Neuronal stem cell (in vitro differentiated cells): ENCODE results near the gene GRIFIN.
A peak's percentile ranks its signal among the peaks of the same experiment; 100 is the strongest.

ENCODE experiments used
- DNase-seq: peaks from one replicate; pipeline ENCODE4 v3.0.0-alpha.2; 2013; ENCODE audit warnings: low spot score
- H2AFZ ChIP-seq: one replicate; pipeline ENCODE4 v1.6.1; 2013; ENCODE audit warnings: mild to moderate bottlenecking, low read length, inconsistent platforms
- H2AK5ac ChIP-seq: 2 replicates; pipeline ENCODE4 v1.6.1; 2013; ENCODE audit warnings: low read depth, mild to moderate bottlenecking, inconsistent platforms, low read length, moderate library complexity, mixed read lengths
- H2BK120ac ChIP-seq: 2 replicates; pipeline ENCODE4 v1.6.1; 2013; ENCODE audit warnings: low read depth, mild to moderate bottlenecking, inconsistent platforms, low read length, moderate library complexity, mixed read lengths
- H2BK12ac ChIP-seq: one replicate; pipeline ENCODE4 v1.6.1; 2013; ENCODE audit warnings: low read length, inconsistent platforms
- H2BK15ac ChIP-seq: 2 replicates; pipeline ENCODE4 v1.6.1; 2013; ENCODE audit warnings: mild to moderate bottlenecking, low read length, inconsistent platforms, mixed read lengths
- H2BK5ac ChIP-seq: one replicate; pipeline ENCODE4 v1.6.1; 2013; ENCODE audit warnings: inconsistent platforms, mild to moderate bottlenecking, low read length, moderate library complexity
- H3K14ac ChIP-seq: one replicate; pipeline ENCODE4 v1.6.1; 2013; ENCODE audit warnings: low read length, inconsistent platforms
- H3K18ac ChIP-seq: 2 replicates; pipeline ENCODE4 v1.6.1; 2013; ENCODE audit warnings: low read length, inconsistent platforms
- H3K23ac ChIP-seq: 2 replicates; pipeline ENCODE4 v1.6.1; 2013; ENCODE audit warnings: low read depth, mild to moderate bottlenecking, mixed read lengths, low read length, inconsistent platforms; ENCODE audit not compliant: poor library complexity
- H3K27ac ChIP-seq: replicated peaks from 3 replicates; pipeline ENCODE4 v1.5.1; 2013; ENCODE audit warnings: low read length, inconsistent platforms
- H3K27me3 ChIP-seq, 3 experiments: 2 replicates each; pipeline ENCODE4 v1.6.1; 2013; ENCODE audit warnings: low read length in 3 of 3, mild to moderate bottlenecking in 2 of 3, inconsistent platforms in 1 of 3, low read depth in 1 of 3, mixed read lengths in 1 of 3, moderate library complexity in 1 of 3; ENCODE audit not compliant: control insufficient read depth in 3 of 3, insufficient read depth in 3 of 3
- H3K36me3 ChIP-seq, 2 donors: replicated peaks in 1 of 2; 2 replicates each; pipeline ENCODE4 v1.6.1; 2013; ENCODE audit warnings: low read length in 2 of 2; ENCODE audit not compliant: control insufficient read depth in 2 of 2, insufficient read depth in 2 of 2
- H3K4ac ChIP-seq: 2 replicates; pipeline ENCODE4 v1.6.1; 2013; ENCODE audit warnings: inconsistent platforms, mild to moderate bottlenecking, low read length, moderate library complexity
- H3K4me1 ChIP-seq, 2 donors: 1 replicate in 1 of 2; 2 replicates in 1 of 2; pipeline ENCODE4 v1.6.1; 2013; ENCODE audit warnings: low read length in 2 of 2, low read depth in 1 of 2; ENCODE audit not compliant: control insufficient read depth in 2 of 2, insufficient read depth in 1 of 2
- H3K4me2 ChIP-seq: one replicate; pipeline ENCODE4 v1.6.1; 2013; ENCODE audit warnings: mild to moderate bottlenecking, low read length, inconsistent platforms; ENCODE audit not compliant: insufficient read depth, poor library complexity, severe bottlenecking
- H3K4me3 ChIP-seq, 2 donors: 2 replicates each; pipeline ENCODE4 v1.5.1; 2013; ENCODE audit warnings: low read length in 2 of 2, mild to moderate bottlenecking in 2 of 2, inconsistent platforms in 1 of 2, moderate library complexity in 1 of 2
- H3K79me1 ChIP-seq: one replicate; pipeline ENCODE4 v1.6.1; 2013; ENCODE audit warnings: low read depth, mild to moderate bottlenecking, inconsistent platforms, low read length, moderate library complexity
- H3K9ac ChIP-seq: one replicate; pipeline ENCODE4 v1.6.1; 2013; ENCODE audit warnings: mild to moderate bottlenecking, low read depth, low read length, inconsistent platforms; ENCODE audit not compliant: poor library complexity
- H3K9me3 ChIP-seq, 2 donors: replicated peaks in 1 of 2; 2 replicates each; pipeline versions ENCODE3 to v1.6.1; 2013; ENCODE audit warnings: low read length in 2 of 2, mild to moderate bottlenecking in 2 of 2, inconsistent platforms in 1 of 2, low read depth in 1 of 2, mixed read lengths in 1 of 2, moderate library complexity in 1 of 2; ENCODE audit not compliant: control insufficient read depth in 2 of 2, insufficient read depth in 1 of 2
- H4K8ac ChIP-seq: one replicate; pipeline ENCODE4 v1.6.1; 2013; ENCODE audit warnings: low read depth, mild to moderate bottlenecking, inconsistent platforms, low read length, moderate library complexity
- H4K91ac ChIP-seq: one replicate; pipeline ENCODE4 v1.6.1; 2013; ENCODE audit warnings: low read length, low read depth, mild to moderate bottlenecking, inconsistent platforms; ENCODE audit not compliant: poor library complexity
- WGBS, 2 donors: extraction: QIAGEN DNeasy Blood & Tissue Kit; methylation state at CpG; one replicate each; pipeline ENCODE4 v1.1.7; 2013; ENCODE audit warnings: missing lambda C conversion rate in 2 of 2, mixed read lengths in 1 of 2; ENCODE audit not compliant: insufficient read length in 2 of 2, insufficient replicate concordance in 1 of 2; ENCODE audit errors: extremely low coverage in 2 of 2; 5-methylcytosine and 5-hydroxymethylcytosine counted together

Gene GRIFIN

DNA sequence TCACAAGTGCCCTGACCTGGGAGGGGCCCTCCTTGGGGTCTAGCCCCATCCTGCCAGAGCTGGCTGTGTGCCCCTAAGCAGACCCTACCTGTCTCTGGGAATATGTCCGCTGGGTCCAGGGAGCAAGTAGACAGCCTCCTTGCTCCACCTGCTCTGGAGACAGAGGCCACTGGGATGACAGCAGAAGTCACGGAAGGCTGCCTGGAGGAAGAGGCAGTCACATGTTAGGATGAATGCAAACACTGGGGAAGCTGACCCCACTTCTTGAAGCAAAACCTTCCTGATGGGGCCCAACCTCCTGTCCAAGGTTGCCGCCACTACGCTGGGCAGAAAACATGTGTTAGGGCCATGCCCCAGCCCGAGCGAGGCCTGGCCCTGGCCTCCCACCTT is 31.7 kb upstream of the GRIFIN start:
- H3K27me3 ChIP-seq: peaks cover 0 to 8% (median 0%) of the 10 kb centered on the region in 3 experiments
- no peaks in the 10 kb centered on the region for H3K79me1 ChIP-seq
- peak overlapping the region; percentile 99 for H2AK5ac ChIP-seq
- H3K4me2 ChIP-seq: no peak overlapping the region
- peak overlapping the region; percentile 75 for H3K14ac ChIP-seq
- no peak for DNase-seq
- peak overlapping the region; percentile 97 for H2BK5ac ChIP-seq
- peak overlapping the region; percentile 100 for H2BK12ac ChIP-seq
- peak overlapping the region; percentile 99 for H2BK120ac ChIP-seq
- H4K8ac ChIP-seq: no peak overlapping the region
- H3K9me3 ChIP-seq: no peaks in the 10 kb centered on the region
- no peaks in the 10 kb centered on the region for H3K36me3 ChIP-seq
- H3K27ac ChIP-seq: peak overlapping the region; percentile 69
- H3K23ac ChIP-seq: peak overlapping the region; percentile 75
- no peak overlapping the region for H3K4me3 ChIP-seq
- peak overlapping the region; percentile 97 for H3K18ac ChIP-seq
- peak overlapping the region; percentile 97 for H3K4ac ChIP-seq
- H4K91ac ChIP-seq: peak overlapping the region; percentile 9
- no CpG with 5 or more reads among the region's 6 CpGs for WGBS, 2 donors
- H2BK15ac ChIP-seq: peak overlapping the region; percentile 99
- peak overlapping the region; percentile 63 for H2AFZ ChIP-seq
- no peak overlapping the region for H3K9ac ChIP-seq
- H3K4me1 ChIP-seq: peaks cover 40 to 43% of the 10 kb centered on the region in 2 donors

DNA sequence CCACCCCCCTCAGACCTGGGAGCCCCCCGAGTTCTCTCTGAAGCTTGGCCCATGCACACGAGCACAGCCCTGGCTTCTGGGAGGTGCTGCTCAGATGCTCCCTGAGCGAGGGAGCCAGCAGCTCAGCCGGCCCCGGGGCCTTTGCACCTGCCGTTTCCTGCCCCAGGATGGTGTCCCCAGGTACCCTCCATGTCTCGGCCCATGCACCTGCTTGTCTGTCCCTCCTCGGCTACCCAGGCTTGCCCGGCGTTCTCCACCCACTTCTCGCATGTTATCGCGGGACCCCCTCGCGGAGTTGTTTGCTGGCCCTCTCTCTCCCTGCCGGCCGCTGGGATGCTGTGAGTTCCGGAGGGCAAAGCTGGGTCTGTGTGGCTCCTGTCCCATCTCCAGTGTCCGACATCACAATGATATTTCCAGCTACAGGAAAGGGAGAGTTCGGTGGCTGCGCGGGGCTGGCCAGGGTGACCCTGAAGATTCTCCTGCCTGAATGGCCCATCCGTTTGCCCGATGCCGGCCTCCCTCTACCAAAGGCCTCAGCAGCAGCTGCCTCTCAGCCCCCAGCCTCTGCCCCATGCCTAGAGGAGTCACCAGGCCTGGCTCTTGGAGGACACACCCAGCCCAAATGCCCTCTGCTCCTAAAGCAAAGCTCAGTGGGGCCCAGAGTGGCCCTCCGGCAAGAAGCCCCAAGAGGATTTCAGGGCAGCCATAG is 31.2 kb upstream of the GRIFIN start:
- Histone ChIP-seq H3K36me3 (no peaks in the 10 kb centered on the region), H3K23ac (peak overlapping the region; percentile 75), H3K14ac (no peak overlapping the region), H3K4me3 (no peak overlapping the region), H3K4me1 (peaks cover 38 to 42% of the 10 kb centered on the region in 2 donors), H4K8ac (no peak overlapping the region), H3K4me2 (no peak overlapping the region), H2BK12ac (peak overlapping the region; percentile 100), H3K27me3 (peaks cover 0 to 2% (median 0%) of the 10 kb centered on the region in 3 experiments), H2BK5ac (peak overlapping the region; percentile 97), H3K79me1 (no peaks in the 10 kb centered on the region), H2BK15ac (peak overlapping the region; percentile 99), H3K9ac (no peak overlapping the region), H3K9me3 (no peaks in the 10 kb centered on the region), H2AK5ac (peak overlapping the region; percentile 99), H4K91ac (peak overlapping the region; percentile 9), H3K18ac (peak overlapping the region; percentile 97), H3K27ac (no peak overlapping the region), H2AFZ (no peak overlapping the region), H3K4ac (no peak overlapping the region), H2BK120ac (peak overlapping the region; percentile 99)
- WGBS, 2 donors: no CpG with 5 or more reads among the region's 26 CpGs
- DNase-seq: no peak

- H3K79me1 ChIP-seq: no peaks in the 10 kb centered on the region
- H2BK15ac ChIP-seq: peak overlapping the region; percentile 100
- H3K9ac ChIP-seq: no peak overlapping the region
- peak overlapping the region; percentile 52 for H3K23ac ChIP-seq
- no peak for DNase-seq
- peak overlapping the region; percentile 92 for H2BK12ac ChIP-seq
- H2AFZ ChIP-seq: no peak overlapping the region
- WGBS, 2 donors: no CpG with 5 or more reads among the region's 14 CpGs
- H2BK120ac ChIP-seq: peak overlapping the region; percentile 94
- no peaks in the 10 kb centered on the region for H3K36me3 ChIP-seq
- H3K4me3 ChIP-seq: no peak overlapping the region
- no peaks in the 10 kb centered on the region for H3K9me3 ChIP-seq
- no peak overlapping the region for H3K4me2 ChIP-seq
- peak overlapping the region; percentile 100 for H2AK5ac ChIP-seq
- no peak overlapping the region for H3K27ac ChIP-seq
- H3K27me3 ChIP-seq: no peaks in the 10 kb centered on the region
- peak overlapping the region; percentile 41 for H3K14ac ChIP-seq
- H3K4me1 ChIP-seq: peaks cover 31 to 38% of the 10 kb centered on the region in 2 donors
- H2BK5ac ChIP-seq: peak overlapping the region; percentile 93
- peak overlapping the region; percentile 93 for H3K18ac ChIP-seq
- no peak overlapping the region for H3K4ac ChIP-seq
- H4K8ac ChIP-seq: no peak overlapping the region
- peak overlapping the region; percentile 81 for H4K91ac ChIP-seq
These were observed 29.2 kb upstream of the GRIFIN start for GRCh38 chr7:2505401-2505800.

DNA sequence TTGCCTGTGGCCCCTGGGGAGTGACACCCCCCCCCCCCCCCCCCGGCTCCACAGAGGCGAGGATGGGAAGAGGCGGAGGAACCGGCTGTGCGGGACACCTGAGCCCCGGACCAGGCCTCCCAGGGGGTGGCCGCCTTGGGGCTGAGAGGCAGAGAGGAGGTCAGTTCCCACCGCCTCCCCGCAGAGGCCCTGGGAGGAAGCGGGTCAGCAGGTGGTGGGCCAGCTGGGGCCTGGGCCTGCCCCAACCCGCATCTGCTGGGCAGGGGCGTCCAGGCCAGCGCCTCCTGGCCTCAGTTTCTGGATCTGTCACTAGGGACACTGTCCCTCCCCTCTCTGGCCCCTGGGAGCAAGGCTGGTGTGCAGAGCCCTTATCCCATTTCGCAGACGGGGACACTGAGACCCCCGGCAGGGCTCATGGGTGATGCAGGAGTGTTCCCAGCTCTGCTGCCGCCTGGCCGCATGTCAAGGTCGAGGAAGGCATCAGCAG is 28.7 kb upstream of the GRIFIN start:
- no peak overlapping the region for H2AFZ ChIP-seq

More for the DNA sequence above, 28.7 kb upstream of the GRIFIN start:
- no peaks in the 10 kb centered on the region for H3K79me1 ChIP-seq
- H3K4me3 ChIP-seq: no peak overlapping the region
- no CpG with 5 or more reads among the region's 19 CpGs for WGBS, 2 donors
- peaks cover 34 to 39% of the 10 kb centered on the region in 2 donors for H3K4me1 ChIP-seq
- no peak overlapping the region for H3K9ac ChIP-seq
- no peaks in the 10 kb centered on the region for H3K9me3 ChIP-seq
- H3K23ac ChIP-seq: peak overlapping the region; percentile 23
- no peak overlapping the region for H4K8ac ChIP-seq
- no peak overlapping the region for H3K4ac ChIP-seq
- H3K18ac ChIP-seq: peak overlapping the region; percentile 93
- H3K27me3 ChIP-seq: no peaks in the 10 kb centered on the region
- peak overlapping the region; percentile 92 for H2BK12ac ChIP-seq
- H3K4me2 ChIP-seq: no peak overlapping the region
- no peak overlapping the region for H3K27ac ChIP-seq
- H3K14ac ChIP-seq: peak overlapping the region; percentile 12
- no peak overlapping the region for H4K91ac ChIP-seq
- DNase-seq: no peak
- peak overlapping the region; percentile 100 for H2BK15ac ChIP-seq
- peak overlapping the region; percentile 94 for H2BK120ac ChIP-seq
- H3K36me3 ChIP-seq: no peaks in the 10 kb centered on the region
- H2AK5ac ChIP-seq: peak overlapping the region; percentile 100
- H2BK5ac ChIP-seq: peak overlapping the region; percentile 93
